ENCODE results near the gene EFEMP2.
A peak's percentile ranks its signal among the peaks of the same experiment; 100 is the strongest.

Gene EFEMP2

DNA sequence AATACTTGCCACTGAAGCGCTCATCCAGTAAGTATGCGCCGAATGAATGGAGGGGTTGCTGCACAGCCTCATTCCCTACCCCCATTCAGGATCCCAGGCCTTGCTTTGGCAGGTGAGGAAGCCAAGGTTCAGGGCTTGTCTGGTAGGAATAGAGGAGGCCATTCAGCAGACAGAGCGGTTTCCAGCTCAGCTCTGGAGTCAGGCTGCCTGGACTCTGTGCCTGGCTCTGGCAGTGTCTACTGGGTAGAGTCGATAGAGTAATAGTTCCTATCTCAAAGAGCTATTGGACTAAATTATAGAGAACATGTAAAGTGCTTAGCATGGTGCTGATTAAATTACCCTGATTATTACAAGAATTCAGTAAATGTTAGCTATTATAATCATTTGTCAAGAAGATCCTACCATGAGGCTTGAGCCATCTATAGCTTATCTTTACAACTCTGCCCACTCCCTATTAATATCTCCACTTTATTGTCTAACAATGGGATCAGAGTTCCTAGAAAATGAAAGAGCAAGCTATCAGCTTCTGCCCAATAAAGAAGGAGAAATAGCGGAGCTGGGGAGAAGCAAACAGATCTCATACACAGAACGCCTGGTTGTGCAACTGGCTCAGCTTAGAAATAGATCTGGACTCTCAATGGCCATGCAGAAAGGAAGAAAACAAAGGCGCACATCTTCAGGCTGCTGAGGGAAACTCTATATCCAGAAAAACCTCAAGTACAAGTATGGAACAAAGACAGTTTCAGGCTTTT, 45.4 kb downstream of the EFEMP2 start:
- no peak for DNase-seq (ENCODE audit: low spot score)

DNA sequence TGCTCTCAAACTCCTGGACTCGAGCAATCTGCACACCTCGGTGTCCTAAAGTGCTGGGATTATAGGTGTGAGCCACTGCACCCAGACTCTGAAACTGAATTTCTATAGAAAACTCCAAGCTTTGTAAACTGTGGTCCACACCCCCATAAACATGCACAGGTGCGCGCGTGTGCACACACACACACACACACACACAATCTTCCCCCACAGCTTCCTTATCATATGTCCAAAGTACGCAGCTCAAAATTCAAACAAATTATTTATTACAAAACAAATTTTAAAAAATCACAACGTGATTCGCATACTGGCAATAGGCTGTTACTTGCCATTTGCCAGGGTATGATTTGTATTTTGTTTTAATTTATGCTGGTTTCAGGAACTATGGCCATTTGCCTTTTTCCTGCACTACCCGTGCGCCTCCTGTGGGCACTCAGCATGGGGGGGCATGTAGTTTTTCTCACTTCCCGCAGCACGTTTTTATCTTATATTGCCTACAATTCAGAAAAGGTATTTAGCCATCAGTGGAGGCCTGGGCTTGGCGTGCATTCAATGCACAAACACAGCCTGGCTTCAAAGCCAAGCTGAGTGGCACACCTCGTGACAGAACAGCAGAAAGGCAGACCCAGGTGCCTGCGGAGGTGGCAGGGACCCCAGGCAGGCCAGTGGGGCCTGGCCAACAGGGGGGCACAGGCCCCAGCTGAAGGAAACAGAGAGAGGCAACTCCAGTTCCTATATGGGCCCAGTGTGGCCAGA, 49.6 kb downstream of the EFEMP2 start:
- DNase-seq (ENCODE audit: low spot score), result no peak

DNA sequence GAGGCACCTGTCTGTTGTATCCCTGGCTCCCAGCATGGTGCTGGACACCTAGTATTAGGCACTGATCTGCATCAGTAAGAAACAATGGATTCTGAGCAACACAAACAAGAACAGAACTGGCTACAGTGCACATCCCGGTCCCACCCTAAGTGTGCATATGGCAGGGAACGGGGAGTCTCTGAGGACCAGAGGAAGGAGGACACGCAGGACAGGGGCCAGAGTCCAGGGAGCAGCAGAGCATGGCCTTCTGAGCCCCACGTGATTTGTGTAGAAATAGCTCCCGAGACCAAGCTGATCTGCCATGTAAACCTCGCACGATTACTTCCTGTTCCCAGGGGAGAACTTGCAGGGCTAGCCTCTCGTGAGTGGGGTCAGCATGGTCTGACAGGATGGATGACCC, 51.5 kb downstream of the EFEMP2 start:
- no peak for DNase-seq (ENCODE audit: low spot score)

DNA sequence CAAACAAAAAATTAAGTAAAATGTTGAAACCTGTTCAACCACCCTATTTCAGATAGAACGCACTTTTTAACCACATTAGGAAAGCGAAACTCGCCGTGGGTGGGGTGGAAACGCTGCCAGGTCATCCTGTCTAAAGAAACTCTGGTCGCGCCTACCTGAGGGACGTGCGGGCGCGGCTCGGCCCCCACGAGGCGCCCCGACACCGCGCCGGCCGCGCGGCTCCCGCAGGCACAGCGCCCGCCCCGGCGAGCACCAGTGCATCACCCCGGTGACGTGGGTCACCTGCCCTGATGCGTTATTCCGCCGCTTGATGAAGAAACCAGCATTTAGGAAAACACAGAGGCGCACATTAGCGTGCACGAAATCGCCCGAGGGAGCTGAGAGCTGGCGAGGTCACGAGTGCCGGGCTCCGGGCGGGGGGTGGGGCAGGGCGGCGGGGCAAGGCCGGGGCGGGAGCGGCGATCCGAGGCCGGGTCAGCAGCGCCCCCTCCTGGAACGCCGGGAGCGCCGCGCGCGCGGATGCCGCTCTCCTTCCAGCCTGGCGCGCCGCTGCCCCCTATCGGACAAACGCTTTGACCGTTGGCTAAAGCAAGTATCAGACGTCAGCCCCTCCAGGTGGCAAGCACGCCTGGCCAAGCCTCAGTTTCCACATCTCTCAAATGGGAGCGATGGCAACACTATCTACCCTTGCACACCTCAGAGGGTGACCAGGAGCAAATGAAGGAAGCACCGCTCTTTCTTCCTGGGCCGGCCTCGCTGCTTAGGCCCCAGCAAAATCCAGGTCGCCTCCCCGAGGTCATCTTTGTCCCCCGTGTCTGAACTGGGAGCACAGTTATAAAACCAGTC, 54.5 kb downstream of the EFEMP2 start:
- DNase-seq (ENCODE audit: low spot score), result peak; percentile 91

DNA sequence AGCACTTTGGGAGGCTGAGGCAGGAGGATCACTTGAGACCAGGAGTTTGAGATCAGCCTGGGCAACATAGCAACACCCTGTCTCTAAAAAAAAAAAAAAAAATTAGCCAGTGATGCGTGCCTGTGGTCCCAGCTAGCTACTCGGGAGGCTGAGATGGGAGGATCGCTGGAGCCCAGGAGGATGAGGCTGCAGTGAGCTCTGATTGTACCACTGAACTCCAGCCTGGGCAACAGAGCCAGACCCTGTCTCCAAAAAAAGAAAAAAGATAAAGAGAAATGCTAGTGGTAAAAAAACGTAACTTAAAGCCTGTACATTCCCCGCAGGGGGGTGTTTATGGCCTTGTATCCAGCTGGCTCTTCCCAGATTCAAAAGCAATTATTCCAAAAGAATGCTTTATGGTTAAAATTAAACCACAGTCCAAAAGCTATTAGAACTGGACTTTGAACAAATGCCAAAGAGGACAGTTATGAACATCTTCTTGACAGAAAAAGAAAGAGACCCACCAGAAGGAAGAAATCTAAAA, 55.2 kb downstream of the EFEMP2 start:
- DNase-seq (ENCODE audit: low spot score), result no peak

DNA sequence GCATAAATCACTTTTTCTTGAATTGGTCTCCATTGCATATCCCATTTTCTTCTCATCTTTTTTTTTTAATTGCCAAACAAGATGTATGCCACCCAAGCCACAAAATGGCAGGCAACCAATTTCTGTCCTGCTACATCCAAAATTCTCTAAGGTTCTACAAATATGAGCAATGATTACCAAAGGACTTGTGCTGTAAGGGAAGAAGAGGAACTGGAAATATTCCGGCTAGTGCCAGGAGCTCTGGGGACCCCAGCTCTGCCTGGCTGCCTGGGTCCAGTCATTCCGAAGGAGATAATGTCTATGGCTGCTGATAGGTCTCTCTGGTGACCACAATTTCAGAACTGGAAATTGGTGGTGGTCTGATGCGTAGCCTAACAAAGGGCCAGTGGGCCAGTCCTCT, 55.9 kb downstream of the EFEMP2 start:
- no peak for DNase-seq (ENCODE audit: low spot score)

Data from CD4-positive, alpha-beta T cell treated with Interleukin-15 for 4 hours (primary cell).